GOT3 (cell line): Measurements from ENCODE around the gene FOXA3.

Source experiments
- DNase-seq: peaks from one replicate; lab custom pipeline; 2025; ENCODE audit warnings: mixed read lengths; lab: John Stamatoyannopoulos, UW

FOXA3 gene

DNA sequence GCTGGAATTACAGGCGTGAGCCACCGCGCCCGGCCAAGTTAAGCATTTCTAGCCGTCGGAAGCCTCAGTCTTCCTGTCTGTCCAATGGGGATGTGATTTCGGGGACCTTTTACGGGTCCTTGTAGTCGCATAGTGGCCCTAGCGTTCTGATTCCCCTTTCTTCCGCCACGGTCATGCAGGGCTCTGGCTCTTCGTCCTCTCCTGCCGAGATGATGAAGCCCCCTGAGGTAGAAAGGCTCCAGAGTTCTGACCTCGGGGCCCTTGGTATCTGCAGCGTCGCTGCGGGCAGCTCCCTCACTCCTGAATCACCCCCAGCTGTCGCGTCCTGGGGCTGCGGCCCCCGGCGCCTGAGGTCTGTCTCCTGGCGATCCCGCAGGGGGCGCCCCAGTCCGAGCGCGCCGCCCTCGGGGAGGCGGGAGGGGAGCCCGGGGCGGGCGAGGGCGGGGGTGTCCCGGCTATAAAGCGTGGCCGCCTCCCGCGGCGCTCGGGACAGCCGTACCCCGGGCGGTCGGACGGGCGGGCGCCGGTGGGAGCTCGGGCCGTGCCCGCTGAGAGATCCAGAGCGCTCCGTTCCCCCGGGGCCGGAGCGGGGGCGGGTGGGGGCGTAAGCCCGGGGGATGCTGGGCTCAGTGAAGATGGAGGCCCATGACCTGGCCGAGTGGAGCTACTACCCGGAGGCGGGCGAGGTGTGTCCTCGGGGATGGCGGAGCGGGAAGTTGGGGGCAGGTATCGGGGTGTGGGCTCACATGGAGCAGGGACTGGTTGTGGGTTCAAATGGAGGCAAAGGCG lies at the start of gene FOXA3:
FOXA3 (plus strand) TSS at position 487 of the 789 bp plus-strand sequence; CDS start at position 618, 131 bp downstream.
- DNase-seq, result no peak

DNA sequence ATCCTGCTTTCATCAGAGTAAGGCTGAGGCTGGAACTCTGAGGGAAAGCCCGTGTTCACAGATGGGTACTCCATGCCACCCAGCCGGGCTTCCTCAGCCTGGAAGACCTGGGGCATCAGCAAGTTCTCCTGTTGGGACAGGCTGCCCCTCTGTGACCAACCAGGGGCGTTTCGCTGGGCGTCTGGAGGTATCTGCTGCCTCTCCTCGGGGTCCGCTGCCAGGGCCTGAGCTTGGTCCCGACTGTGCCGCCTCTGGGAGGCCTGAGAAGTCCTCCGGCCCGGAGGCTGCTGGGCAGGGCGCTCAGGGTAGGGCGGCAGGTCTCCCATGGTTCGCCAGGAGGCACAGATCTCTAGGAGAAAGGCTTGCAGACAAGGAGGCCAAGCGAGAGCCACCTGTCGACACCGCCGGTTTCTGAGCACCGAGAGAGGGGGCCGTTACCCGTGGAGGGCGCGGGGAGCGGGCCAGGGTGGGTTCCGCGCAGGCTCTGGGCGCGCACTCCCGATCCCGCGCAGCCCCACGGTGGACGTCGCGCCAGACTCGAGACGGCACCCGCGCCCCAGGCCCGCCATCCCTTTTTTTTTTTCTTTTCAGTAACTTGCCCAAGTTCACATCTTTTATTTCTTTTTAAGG lies 49.2 kb upstream of the FOXA3 start, which contains the start of gene RSPH6A:
RSPH6A (minus strand) TSS at position 458 of the 630 bp plus-strand sequence; CDS start at position 326, 132 bp downstream.
- no peak for DNase-seq

DNA sequence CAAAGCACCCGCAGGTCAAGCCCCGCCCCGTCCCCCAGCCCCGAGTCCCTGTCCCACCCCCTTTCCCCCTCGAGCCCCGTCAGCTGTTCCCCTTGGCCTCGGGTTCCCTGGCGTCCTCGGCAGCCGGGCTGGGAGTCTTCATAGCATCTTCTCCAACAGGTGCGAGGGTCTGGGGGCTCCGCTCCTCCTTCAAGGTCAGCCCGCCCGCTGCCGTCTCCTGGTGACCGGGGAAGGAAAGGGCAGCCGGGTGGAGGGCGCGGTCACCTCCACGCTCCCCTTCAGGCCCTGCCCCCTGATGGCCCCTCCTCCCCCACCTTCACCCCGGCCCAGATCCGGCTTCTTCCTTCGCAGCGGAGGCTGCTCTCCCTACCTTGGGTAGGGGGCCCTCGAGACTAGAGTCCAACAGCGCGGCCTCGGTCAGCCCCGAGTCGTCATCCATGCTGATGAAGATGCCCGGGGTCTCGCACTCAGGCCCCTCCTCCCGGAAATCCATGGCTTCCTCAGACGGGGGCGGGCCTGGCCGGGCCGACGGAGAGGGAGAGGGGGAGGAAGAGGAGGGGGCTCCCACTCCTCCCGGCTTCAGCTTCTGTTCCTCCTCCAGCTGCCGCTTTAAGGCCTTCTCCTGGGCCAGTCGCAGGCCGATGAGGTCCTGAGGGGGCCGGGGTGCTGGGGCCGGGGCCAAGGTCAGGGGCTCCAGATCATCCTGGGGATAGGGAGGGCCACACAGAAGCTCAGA lies 48.5 kb upstream of the FOXA3 start:
- no peak for DNase-seq

DNA sequence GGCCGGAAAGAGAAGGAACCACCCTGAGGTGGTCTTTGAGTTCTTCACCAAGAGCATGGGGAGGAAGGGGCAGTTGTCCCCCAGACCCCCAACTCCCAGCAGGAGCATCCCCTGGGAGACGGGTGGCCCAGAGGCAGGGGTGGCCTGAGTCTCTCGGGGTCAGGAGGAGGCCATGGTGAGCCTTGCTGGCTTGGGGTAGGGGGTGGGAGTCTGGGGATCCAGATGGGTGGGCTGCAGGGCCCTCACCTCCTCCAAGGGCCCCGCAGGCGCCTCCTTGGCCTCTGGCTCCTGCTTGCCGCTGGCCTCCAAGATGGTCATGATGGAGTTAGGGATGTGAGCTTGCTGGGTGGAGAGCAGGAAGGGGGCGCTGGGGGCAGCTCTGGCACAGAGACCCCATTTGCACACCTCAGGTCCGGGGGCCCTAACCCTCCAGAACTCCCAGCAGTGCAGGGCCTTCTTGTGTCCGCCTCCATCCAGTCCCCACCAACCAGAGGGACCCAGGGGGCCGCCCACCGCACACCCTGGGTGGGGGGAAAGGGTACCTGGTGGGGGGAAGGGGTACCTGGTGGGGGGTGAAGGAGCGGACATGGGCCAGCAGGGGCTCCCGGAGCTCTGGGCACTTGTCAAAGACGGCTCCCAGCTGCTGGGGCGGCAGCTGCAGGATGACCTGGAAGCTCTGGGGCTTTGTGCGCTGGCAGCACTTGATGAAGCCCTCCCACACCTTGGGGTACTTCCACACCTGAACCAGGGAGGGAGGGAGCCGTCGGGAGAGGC lies 47.7 kb upstream of the FOXA3 start:
- DNase-seq, result no peak

DNA sequence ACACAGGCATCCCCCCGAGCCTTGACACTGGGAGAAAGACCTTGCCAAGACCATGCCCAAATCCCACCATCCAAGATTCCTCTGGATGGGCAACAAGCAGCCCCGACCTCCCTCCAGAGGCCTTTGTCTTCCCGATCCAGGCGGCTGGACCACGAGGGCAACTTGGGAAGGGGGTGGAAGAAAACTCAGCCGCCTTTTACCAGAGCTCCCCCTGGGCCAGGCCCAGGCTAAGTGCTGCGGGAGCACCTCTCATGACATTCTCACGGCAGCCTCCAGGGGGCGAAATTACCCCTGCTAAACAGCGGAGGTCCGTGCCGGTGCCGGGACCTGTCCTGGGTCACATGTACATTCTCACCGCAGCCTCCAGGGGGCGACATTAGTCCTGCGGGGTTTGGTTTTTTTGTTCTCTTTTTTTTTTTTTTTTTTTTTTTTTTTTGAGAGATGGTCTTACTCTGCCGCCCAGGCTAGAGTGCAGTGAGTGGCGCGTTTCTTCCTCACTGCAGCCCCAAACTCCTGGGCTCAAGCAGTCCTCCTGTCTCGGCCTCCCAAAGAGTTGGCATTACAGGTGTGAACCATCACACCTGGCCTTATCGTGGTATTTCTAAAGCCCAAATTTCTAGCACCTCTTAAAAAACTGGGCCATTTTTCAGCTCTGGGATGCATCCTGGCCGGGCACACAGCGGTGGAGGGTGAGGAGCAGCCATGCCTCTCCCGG lies 47.0 kb upstream of the FOXA3 start:
- peak; percentile 78 for DNase-seq

DNA sequence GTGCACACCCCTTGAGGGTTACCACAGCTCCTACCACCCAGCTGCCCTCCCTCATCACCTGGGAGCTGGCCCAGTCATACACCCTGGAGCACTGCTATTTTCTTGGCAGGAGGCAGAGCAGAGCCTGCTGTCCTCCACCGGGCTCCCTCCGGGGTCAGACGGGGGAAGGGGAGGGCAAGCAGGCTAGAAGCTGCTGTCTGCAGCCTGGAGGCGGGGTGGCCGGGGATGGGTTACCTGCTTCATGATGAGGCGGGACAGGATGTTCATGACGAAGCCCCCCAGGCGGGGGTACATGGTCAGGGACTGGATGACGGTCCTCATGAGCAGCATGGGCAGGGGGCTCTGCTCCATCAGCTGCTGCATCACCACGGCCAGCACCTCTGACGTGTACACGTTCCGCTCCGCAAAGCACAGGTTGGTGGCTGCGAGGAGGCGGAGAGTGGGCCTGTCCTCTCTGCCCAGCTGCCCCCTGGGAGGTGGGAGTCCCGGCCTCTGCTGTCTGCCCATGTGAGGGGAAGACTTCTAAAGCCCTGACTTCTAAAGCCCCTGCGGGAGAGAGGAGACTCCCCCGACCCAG lies 46.3 kb upstream of the FOXA3 start:
- DNase-seq, result no peak

DNA sequence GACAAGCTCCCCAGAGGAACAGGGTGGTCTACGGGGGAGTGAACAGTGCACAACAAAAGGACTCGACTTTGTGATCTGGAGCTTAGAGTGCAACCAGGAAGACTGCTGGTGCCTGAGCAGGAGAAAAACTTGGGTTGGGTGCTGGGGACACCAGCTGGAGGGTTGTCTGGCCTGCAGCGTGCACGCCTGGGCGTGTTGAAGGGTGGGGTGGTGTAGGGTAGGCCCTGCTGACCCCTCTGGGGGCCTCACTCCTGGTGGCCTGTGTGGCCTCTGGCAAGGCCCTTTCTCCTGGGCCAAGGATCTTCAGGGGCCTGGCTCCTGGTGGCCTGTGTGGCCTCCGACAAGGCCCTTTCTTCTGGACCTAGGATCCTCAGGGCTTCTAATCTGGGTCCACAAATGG lies 44.4 kb upstream of the FOXA3 start:
- DNase-seq, result no peak

DNA sequence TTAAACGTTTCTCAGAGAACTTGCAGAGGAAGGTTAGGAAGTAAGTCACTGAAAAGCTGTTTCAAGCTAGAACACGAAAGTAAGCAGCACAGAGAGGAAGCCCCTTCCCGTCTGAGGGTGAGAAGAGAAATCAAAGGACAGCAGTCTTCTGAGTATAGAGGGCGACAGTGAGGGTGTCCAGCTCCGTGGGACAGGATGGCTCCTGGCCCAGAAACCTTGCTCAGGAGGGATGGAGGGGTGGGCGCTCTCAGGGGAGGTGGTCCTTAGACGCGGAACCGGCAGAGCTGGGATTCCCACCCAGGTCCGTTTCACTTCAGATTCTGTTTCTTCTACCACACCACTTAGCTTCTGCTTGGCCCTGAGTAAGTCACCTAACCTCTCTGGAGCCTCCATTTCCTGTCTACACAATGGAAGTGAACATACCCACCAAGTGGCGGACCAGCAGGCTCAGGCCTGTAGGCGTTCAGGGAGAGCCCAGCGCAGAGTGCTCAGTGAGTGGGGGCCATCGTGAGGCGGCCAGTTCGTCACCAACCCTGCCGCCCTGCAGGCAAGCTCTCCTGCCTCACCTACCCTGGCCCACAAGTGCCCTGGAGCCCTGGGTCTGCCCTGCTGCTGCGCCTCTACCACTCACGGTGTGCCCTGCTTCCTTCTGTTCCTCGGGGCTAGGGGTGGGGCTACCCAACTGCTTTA lies 43.6 kb upstream of the FOXA3 start:
- no peak for DNase-seq

DNA sequence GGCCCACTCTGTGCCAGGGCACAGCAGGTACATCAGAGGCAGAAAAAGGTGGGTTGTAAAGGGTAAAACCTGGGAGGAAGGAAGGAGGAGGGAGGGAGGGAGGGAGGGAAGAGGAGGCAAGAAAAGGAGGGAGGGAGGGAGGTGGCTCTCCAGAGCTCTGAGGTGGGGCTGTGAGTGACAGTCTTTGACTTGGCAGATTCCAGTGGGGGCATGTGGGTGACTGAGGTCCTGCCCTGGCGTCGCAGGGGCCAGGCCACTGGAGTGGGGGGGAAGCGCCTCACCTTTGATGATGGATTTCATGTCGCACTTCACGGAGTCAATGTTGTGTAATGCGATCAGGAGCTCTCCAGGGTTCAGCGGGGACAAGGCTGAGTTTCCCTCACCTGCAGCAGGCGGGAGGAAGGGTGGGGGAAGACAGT lies 43.0 kb upstream of the FOXA3 start:
- no peak for DNase-seq

DNA sequence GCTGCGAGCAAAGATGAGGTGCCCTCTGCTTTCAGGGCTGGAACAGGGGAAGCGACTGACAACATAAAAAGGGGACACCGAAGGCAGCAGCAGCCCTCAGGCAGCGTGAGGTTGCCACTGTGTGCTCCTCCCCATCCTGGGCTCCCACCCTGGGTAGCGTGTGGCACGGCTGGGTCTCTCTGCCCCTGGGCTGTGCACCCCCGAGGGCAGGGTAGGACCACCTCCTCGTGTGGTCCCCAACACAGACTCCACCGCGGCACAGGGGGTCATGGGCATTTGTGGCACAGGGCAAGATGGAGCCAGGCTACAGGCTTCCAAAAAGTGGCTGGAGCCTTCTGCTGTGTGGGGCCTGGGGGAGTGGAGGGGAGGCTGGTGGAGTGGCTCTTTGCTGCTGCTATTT lies 42.6 kb upstream of the FOXA3 start:
- no peak for DNase-seq

DNA sequence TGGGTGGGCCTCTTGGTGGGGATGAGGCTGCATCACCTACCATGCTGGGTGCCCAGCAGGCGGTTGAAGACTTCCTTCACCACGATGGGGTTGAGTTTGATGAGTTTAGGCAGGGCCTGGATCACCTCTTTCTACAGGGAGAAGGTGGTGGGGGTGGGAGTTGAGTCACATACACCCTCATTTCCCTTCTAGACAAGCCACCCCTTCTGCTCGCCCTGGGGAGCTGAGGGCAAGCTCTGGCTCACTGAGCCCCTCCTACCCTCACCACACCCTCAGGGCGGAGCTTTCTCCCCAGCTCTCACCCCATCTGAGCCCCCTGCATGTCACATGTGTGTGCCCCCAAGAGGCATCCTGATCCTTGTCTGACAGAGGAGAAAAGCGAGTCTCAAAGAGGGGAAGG lies 41.4 kb upstream of the FOXA3 start:
- DNase-seq, result no peak

DNA sequence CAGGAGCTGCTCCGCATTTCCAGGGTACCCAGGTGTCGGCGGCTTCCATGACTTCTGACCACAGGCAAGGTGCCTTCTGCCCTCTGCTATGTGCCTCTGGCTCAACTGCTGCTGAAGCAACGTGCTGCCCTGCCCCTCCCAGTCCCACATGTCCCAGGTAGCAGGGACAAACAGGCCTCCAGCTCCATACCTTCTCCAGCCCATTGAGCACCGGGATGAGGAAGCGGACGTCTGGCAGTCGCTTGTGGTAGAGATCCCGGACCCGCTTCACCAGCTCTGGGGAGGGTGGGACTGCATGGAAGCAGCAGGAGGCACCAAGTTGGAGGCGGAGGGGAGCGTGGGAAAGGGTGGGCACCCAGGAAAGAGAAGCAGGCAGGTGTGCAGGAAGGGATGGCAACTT lies 40.9 kb upstream of the FOXA3 start:
- DNase-seq, result no peak

DNA sequence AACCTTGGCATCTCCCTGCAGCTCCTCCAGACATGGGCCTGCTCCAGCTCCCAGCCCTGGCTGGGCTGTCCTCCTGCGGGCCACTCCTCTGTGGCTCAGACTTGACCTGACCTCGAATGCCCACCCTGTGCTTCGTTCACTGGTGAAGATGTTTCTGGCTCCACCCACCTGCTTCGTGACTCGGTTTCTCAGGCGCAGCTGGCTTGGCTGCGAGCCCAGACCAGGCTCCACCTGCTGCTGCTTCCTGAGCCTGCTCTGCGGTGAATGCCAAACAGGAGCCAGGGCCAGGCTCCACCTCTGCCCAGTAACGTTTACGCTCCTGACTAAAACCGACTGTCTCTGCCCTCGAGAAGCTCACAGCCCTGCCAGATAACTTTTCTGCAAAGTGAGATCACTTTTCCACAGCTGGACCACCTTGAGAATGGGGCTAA lies 40.1 kb upstream of the FOXA3 start:
- DNase-seq, result no peak

DNA sequence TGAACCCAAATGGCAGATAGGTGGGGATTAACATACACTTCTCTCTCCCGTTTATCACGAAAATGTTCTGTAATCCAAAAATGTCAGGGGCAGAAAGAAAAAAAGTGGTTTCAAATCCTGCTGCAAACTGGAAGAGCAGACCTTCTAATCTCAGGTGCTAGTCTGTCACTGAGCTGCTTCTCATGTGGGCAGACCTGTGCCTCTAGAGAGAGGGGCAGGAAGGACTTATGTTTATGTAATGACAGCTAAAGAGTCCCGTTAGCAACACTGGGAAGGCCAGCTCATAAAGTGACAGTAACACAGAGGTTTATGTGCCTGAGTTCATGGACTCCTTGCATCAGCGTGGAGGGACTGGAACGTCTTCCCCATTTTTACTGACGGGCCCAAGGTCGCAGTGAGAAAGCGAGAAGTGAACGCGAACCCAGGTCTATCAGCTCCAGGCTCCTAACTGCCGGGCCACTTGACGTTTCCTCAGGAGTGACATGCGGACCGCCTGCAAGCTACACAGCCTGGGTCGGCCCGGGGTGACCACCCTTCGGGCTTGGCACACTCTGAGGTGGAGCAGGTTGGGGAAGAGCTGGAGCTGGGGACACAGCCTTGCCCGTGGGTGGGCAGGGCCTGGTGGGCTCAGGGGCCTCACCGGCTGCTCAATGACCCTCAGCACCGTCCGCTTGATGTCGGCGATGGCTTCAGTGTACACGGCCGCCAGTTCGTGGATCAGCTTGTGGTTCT lies 39.4 kb upstream of the FOXA3 start:
- no peak for DNase-seq

DNA sequence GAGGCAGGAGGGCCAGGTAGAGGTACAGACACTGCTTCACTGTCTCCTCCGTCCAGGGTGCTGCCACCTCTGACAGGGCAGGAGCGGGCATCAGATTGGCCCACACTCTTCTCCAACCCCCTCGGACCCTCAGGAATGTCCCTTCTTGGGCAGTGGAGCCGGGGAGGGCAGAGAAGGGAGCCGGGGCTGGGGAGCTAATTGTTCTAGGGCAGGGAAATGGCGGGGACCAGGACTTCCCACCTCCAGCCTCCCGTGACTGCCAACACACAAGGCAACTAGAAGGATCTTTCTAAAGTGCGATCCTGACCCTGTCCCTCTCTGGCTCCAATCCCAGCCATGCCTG lies 38.9 kb upstream of the FOXA3 start:
- DNase-seq, result no peak

DNA sequence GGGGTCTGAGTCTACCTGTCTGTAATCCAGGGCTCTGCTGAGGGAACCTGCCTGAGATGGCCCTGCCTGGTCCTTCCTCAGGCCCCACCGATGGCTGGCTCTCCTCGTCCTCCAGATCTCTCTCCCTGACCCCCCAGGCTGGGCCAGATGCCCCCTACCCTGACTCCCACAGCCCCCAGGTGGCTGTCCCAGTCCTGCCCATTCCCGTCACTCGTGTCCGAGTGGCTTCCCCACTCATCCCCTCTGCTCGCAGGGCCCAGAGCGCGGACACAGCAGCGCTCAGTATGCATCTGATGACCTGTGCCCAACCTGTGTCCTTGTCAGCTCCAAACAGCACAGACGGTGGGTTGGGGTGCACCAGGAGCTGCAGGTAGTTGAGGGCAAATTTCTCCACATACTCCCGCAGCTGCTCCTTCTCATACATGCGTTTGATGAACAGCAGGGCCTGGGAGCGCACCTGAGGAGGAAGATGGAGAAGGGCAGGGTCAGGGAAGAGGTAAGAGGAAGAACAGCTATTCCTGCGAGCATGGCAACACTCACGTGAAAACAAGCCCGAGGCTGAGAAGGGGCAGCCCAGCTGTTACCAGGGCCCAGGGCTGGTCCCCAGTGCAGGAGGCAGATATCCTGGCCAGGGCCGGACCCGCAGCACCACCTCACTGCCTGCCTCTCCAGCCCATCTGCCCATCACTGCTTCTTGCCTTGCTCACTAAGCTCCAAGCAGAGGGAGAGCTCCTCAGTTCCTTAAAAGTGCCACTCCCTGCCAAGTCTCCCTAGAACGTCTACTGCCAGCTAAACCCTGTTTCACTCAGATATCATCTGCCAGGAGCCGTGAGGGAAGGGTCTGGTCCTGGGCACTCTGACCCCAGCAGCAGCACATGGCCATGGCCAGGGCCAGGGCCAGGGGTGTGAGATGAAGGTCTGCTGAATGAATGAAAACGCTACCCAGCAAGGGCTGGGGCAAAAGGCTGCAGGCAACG lies 37.9 kb upstream of the FOXA3 start:
- DNase-seq, result no peak

DNA sequence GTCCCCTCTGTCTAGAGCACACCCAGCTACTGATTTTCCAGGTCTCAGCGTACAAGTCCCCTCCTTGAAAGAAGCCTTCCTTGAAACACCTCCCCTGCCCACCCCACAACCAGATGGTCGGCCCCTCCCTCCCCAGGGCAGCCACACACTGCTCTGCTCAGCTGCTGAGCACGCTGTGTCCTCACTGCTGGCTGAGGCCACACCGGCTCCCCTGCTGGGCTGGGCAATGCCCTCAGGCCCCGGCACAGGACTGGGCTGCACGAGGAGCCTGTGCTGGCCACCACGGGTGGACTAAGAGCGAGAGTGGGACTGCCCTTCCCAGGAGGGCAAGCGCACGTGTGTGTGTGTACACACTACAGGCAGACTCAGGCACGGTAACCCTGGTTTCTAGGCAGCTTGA lies 37.2 kb upstream of the FOXA3 start:
- no peak for DNase-seq

DNA sequence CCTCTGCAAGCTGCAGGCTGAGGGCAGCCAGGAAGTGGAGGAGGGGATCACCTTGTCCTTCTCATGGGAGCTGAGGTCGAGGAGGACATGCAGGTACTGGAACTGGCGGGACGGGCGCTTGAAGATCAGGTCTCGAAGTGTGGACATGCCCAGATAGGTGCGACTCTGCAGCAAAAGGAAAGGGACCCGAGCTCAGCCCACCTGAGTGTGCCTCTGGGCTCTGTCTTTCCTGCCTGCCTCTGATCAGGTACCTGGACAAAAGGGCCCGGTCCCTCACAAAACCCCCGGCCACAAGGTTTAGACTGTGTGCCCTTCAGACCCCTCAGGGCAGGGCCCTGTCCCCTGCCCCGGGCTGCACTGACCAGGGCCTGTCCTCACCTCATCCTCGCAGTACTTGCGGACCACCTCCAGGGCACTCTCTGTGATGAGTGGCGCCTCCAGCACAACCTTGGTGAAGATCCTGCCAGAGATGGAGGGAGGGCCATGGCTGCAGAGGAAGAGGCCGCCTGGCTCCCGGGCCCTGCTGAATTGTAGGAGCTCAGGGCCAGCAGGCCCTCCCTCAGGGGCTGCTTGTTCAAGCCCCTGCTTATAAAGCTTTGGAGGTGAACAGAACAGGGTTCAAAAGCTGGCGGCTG lies 36.5 kb upstream of the FOXA3 start:
- no peak for DNase-seq
